GM10266 (cell line): ENCODE results near the gene SFXN3.

Experiments
- DNase-seq: peaks from one replicate; pipeline ENCODE4 v3.0.0; 2012; ENCODE audit errors: extremely low spot score
- CTCF ChIP-seq: IDR thresholded peaks from 2 replicates; pipeline ENCODE4 v1.5.1; 2012; ENCODE audit warnings: mild to moderate bottlenecking, low read depth; ENCODE audit not compliant: control insufficient read depth, insufficient read depth; ENCODE audit errors: missing control alignments

Gene SFXN3

GRCh38 chr10:101087376-101087775 is 56.3 kb downstream of the SFXN3 start:
- no peak for DNase-seq
- no peak for TF ChIP-seq CTCF

DNA sequence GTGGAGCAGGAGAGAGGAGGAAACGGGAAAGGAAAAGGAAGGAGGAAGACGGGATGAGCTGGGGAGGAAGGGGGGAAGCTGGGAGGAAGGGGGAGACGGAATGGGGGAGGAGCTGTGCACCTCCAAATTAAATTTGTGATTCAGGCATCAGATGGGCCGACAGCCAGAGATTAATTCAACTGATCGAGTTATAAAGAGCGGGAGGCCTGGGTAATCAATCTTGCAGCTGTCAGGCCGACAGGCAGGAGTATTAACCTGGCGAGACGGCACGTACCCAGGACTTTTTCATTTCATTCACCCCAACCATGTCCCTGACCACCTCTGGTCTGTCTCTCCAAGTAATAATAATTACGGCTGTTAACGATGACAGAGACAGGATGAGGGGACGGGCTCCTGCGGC is 56.9 kb downstream of the SFXN3 start:
- no peak for DNase-seq
- TF ChIP-seq CTCF = no peak

DNA sequence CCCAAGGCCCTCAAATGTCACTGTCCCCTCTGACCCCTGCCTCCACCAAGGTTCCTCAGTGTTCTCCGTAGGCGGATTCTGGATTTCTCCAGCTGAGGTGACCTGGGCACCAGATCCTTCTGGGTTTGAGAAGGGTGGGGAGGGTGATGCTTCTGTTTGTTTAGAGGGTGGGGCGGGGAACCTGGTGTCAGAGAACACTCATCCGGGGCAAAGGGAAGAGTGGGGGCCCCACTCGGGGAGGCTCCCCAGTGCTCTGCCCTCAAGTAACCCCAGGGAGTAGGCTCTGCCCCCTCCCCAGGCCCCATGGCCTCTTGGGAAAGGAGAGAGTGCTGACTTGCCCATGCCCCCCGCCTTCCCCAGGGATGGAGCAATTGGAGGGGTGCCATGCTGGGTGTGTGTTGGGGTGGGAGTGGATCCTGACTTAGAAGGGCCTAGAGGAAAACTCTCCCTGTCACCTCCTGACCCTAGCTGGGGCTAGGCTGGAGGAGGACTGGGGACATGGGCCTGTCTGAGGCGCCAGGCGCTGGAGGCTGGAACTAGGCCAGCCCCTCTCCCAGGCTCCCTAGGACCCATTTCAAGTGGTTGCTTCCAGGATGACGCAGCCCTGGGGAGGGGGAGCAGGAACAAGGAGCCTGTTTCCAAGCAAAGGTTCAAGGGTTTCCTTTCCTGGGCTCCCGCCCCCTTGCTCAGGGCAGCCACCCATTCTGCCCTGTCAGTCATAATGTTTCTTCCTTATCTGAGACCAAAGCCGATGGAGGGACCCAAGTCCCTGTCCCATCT is 58.7 kb downstream of the SFXN3 start:
- no peak for TF ChIP-seq CTCF
- no peak for DNase-seq

- DNase-seq = no peak
- no peak for TF ChIP-seq CTCF
These were observed 59.6 kb downstream of the SFXN3 start for GRCh38 chr10:101090597-101090996.
